ENCODE results near the gene MLPH.

The MLPH gene

DNA sequence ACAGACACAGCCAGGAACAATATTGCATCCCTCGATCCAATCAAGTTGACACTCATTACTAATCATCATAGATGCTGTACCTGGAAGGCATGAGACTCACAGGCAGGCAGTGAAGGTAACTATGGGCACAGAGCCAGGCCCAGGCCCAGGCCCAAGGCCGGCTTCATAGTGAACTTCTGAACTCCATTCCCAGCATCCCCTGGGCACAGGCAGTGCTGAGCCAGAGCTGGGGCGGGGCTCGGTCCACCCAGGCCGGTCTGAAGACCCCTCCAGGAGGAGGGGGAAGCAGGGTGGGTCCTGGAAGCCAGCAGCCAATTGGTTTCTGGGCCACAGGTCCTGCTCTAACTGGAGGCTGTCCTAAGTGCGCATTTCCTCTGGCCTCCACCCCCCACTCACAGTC, 37.6 kb downstream of the MLPH start:
- Histone ChIP-seq H3K9ac (ENCODE audit: low read depth, low read length, poor library complexity, severe bottlenecking) (no peak overlapping the region), H3F3A (ENCODE audit: low read depth) (no peaks in the 10 kb centered on the region), H2AFZ (ENCODE audit: low read length) (no peak overlapping the region), H3K79me2 (ENCODE audit: insufficient read depth, low read length) (no peaks in the 10 kb centered on the region), H3K9me3 (ENCODE audit: insufficient read depth, low read depth, low read length) (no peaks in the 10 kb centered on the region), H3K27me3 (ENCODE audit: insufficient read depth, low read length, poor library complexity, severe bottlenecking) (no peaks in the 10 kb centered on the region), H3K4me3 (ENCODE audit: low read length, poor library complexity, severe bottlenecking) (no peak overlapping the region), H3K9me2 (replicated peaks; ENCODE audit: low read depth, low read length) (no peaks in the 10 kb centered on the region), H3K36me3 (ENCODE audit: insufficient read depth, low read length) (no peaks in the 10 kb centered on the region), H3K4me1 (ENCODE audit: insufficient read depth, low read length, poor library complexity, severe bottlenecking) (no peaks in the 10 kb centered on the region), H4K20me1 (ENCODE audit: insufficient read depth, low read length, poor library complexity, severe bottlenecking) (no peaks in the 10 kb centered on the region), H3K4me2 (ENCODE audit: low read depth, low read length, poor library complexity, severe bottlenecking) (no peak overlapping the region)
- no peak for TF ChIP-seq EZH2phosphoT487 (IDR thresholded peaks at IDR 0.05; ENCODE audit: borderline replicate concordance)
- TF ChIP-seq, protein P1, sequence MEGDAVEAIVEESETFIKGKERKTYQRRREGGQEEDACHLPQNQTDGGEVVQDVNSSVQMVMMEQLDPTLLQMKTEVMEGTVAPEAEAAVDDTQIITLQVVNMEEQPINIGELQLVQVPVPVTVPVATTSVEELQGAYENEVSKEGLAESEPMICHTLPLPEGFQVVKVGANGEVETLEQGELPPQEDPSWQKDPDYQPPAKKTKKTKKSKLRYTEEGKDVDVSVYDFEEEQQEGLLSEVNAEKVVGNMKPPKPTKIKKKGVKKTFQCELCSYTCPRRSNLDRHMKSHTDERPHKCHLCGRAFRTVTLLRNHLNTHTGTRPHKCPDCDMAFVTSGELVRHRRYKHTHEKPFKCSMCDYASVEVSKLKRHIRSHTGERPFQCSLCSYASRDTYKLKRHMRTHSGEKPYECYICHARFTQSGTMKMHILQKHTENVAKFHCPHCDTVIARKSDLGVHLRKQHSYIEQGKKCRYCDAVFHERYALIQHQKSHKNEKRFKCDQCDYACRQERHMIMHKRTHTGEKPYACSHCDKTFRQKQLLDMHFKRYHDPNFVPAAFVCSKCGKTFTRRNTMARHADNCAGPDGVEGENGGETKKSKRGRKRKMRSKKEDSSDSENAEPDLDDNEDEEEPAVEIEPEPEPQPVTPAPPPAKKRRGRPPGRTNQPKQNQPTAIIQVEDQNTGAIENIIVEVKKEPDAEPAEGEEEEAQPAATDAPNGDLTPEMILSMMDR (conservative IDR thresholded peaks at IDR 0.05; ENCODE audit: low read length), result no peak

DNA sequence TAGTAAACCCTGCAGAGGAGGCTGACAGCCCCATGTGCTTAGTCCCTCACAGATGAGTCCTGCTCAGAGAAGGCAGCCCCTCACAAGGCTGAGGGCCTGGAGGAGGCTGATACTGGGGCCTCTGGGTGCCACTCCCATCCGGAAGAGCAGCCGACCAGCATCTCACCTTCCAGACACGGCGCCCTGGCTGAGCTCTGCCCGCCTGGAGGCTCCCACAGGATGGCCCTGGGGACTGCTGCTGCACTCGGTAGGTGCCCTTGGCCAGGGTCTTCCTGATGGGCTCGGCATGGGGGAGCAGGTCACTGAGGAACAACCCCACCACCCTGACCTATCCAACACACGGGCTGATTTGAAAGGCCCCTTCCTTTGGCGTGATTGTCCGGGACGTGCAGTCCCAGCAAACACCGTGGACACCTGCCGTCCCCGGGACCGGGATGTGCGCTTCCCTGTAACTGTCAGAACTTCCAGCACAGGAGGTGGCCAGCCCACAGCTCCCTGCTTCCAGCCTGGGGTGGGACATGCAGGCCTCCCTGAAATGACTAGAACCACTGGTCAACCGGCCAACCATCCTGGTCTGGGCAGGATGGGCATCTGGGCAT, 38.6 kb downstream of the MLPH start:
- Histone ChIP-seq H3K9ac (ENCODE audit: low read depth, low read length, poor library complexity, severe bottlenecking) (no peak overlapping the region), H3F3A (ENCODE audit: low read depth) (no peaks in the 10 kb centered on the region), H3K27me3 (ENCODE audit: insufficient read depth, low read length, poor library complexity, severe bottlenecking) (no peaks in the 10 kb centered on the region), H3K4me2 (ENCODE audit: low read depth, low read length, poor library complexity, severe bottlenecking) (no peak overlapping the region), H4K20me1 (ENCODE audit: insufficient read depth, low read length, poor library complexity, severe bottlenecking) (no peaks in the 10 kb centered on the region), H3K4me3 (ENCODE audit: low read length, poor library complexity, severe bottlenecking) (no peak overlapping the region), H3K79me2 (ENCODE audit: insufficient read depth, low read length) (no peaks in the 10 kb centered on the region), H3K4me1 (ENCODE audit: insufficient read depth, low read length, poor library complexity, severe bottlenecking) (no peaks in the 10 kb centered on the region), H3K9me2 (replicated peaks; ENCODE audit: low read depth, low read length) (no peaks in the 10 kb centered on the region), H3K36me3 (ENCODE audit: insufficient read depth, low read length) (no peaks in the 10 kb centered on the region), H2AFZ (ENCODE audit: low read length) (no peak overlapping the region), H3K9me3 (ENCODE audit: insufficient read depth, low read depth, low read length) (no peaks in the 10 kb centered on the region)
- TF ChIP-seq, protein P1 (conservative IDR thresholded peaks at IDR 0.05; ENCODE audit: low read length), result no peak
- no peak for TF ChIP-seq EZH2phosphoT487 (IDR thresholded peaks at IDR 0.05; ENCODE audit: borderline replicate concordance)

DNA sequence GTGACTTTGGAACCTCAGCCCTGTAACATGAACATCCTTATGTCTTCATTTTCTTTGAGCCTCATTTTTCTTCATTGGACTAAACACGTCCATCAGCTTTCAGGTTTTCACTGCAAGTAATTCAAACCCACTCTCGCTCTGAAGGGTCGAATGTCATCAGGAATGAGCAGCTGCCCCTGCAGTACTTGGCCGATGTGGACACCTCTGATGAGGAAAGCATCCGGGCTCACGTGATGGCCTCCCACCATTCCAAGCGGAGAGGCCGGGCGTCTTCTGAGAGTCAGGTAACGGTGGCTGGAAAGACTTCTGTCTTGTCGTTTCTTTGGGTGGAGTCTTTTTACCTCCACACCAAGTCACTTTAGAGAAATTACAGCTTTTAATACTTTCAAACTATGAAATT, 40.2 kb downstream of the MLPH start:
- Histone ChIP-seq H3K36me3 (ENCODE audit: insufficient read depth, low read length) (no peaks in the 10 kb centered on the region), H4K20me1 (ENCODE audit: insufficient read depth, low read length, poor library complexity, severe bottlenecking) (no peaks in the 10 kb centered on the region), H2AFZ (ENCODE audit: low read length) (no peak overlapping the region), H3K79me2 (ENCODE audit: insufficient read depth, low read length) (no peaks in the 10 kb centered on the region), H3K9me3 (ENCODE audit: insufficient read depth, low read depth, low read length) (no peaks in the 10 kb centered on the region), H3K4me2 (ENCODE audit: low read depth, low read length, poor library complexity, severe bottlenecking) (no peak overlapping the region), H3F3A (ENCODE audit: low read depth) (no peaks in the 10 kb centered on the region), H3K9me2 (replicated peaks; ENCODE audit: low read depth, low read length) (no peaks in the 10 kb centered on the region), H3K4me1 (ENCODE audit: insufficient read depth, low read length, poor library complexity, severe bottlenecking) (no peaks in the 10 kb centered on the region), H3K27me3 (ENCODE audit: insufficient read depth, low read length, poor library complexity, severe bottlenecking) (no peaks in the 10 kb centered on the region), H3K9ac (ENCODE audit: low read depth, low read length, poor library complexity, severe bottlenecking) (no peak overlapping the region), H3K4me3 (ENCODE audit: low read length, poor library complexity, severe bottlenecking) (no peak overlapping the region)
- TF ChIP-seq EZH2phosphoT487 (IDR thresholded peaks at IDR 0.05; ENCODE audit: borderline replicate concordance), result no peak
- TF ChIP-seq, protein P1 (conservative IDR thresholded peaks at IDR 0.05; ENCODE audit: low read length), result no peak
